MCF 10A (cell line): Measurements from ENCODE around the gene PPFIBP1. TPM values are rescaled to one million over a fixed set of nuclear protein-coding genes. Genes with fewer than 3 reads are reported as not detected.

ENCODE experiments used
- BruUV-seq: library from RNA; stranded (reverse); fragments of 400-500 nt; replicated peaks from 2 replicates; lab custom pipeline; 2021; lab: Mats Ljungman, UMichigan
- CTCF ChIA-PET: fragments of 300-600 bp; sonication (Branson Sonifier 250); formaldehyde crosslinking; extraction: SDS; loops from one replicate; lab custom pipeline; 2021; ENCODE audit warnings: antibody characterized with exemption, inconsistent platforms; lab: Yijun Ruan, JAX
- POLR2A ChIA-PET: fragments of 300-600, 350-650 bp; sonication (Branson Sonifier 250); formaldehyde crosslinking; extraction: SDS; loops from one replicate; lab custom pipeline; 2020; ENCODE audit warnings: antibody characterized with exemption, inconsistent platforms; lab: Yijun Ruan, JAX
- DNase-seq: peaks from one replicate; pipeline ENCODE4 v3.0.0-alpha.2; 2018; ENCODE audit not compliant: unreplicated experiment
- H3K27ac Mint-ChIP-seq: one replicate; pipeline ENCODE4 v1.8.0; 2022; ENCODE audit warnings: mild to moderate bottlenecking, low read depth, mixed read lengths; ENCODE audit not compliant: unreplicated experiment
- H3K27me3 Mint-ChIP-seq: one replicate; pipeline ENCODE4 v1.8.0; 2022; ENCODE audit warnings: mixed read lengths; ENCODE audit not compliant: insufficient read depth, unreplicated experiment
- H3K36me3 Mint-ChIP-seq: one replicate; pipeline ENCODE4 v1.8.0; 2022; ENCODE audit warnings: mild to moderate bottlenecking, moderate library complexity, mixed read lengths; ENCODE audit not compliant: insufficient read depth, unreplicated experiment
- H3K4me1 Mint-ChIP-seq: one replicate; pipeline ENCODE4 v1.8.0; 2022; ENCODE audit warnings: mixed read lengths; ENCODE audit not compliant: insufficient read depth, unreplicated experiment
- H3K4me3 Mint-ChIP-seq: one replicate; pipeline ENCODE4 v1.8.0; 2022; ENCODE audit warnings: mild to moderate bottlenecking, moderate library complexity, mixed read lengths; ENCODE audit not compliant: unreplicated experiment
- H3K9me3 Mint-ChIP-seq: one replicate; pipeline ENCODE4 v1.8.0; 2022; ENCODE audit warnings: mixed read lengths; ENCODE audit not compliant: unreplicated experiment
- CTCF ChIP-seq: fragments of 200-600 bp; IDR thresholded peaks from one replicate; pipeline ENCODE4 v1.8.0; 2022; ENCODE audit warnings: antibody characterized with exemption, mild to moderate bottlenecking; ENCODE audit not compliant: unreplicated experiment
- intact Hi-C: fragments of 100-400 bp; cut with micrococcal nuclease; formaldehyde crosslinking; loops from 2 replicates; pipeline ENCODE4 v1.14.1; 2022
- total RNA-seq: library from RNA; stranded (reverse); gene quantifications from 2 replicates; pipeline ENCODE4 v1.2.3, GENCODE V29; 2022

PPFIBP1 gene
- total RNA-seq, 1 experiment from 2014 or later, result 82.6 TPM

- POLR2A ChIA-PET, result interaction anchor here (2.9 to 8.9 kb wide), 6 partner anchors 9 to 41 kb away, joined by 18 to 97 read pairs (median 48); partner anchors contain the start of gene PPFIBP1
Measured at GRCh38 chr12:27552235-27552634, 28.2 kb downstream of the PPFIBP1 start.

GRCh38 chr12:27552886-27553560, 29.0 kb downstream of the PPFIBP1 start:
- no TSS peak for BruUV-seq
- TF ChIP-seq CTCF, result no peak
- H3K9me3 Mint-ChIP-seq, result no peaks in the 10 kb centered on the region
- POLR2A ChIA-PET, result interaction anchor here (4.3 to 8.9 kb wide), 3 partner anchors 12 to 29 kb away, joined by 34 to 97 read pairs (median 74); partner anchors contain the start of gene PPFIBP1
- H3K4me3 Mint-ChIP-seq, result no peak overlapping the region
- intact Hi-C loops, result no loop called here
- CTCF ChIA-PET, result interaction anchor here (0.5 to 1.1 kb wide), 3 partner anchors 11 to 229 kb away, joined by 3 to 4 read pairs (median 3); no protein-coding TSS in a partner anchor
- no peak for DNase-seq
- H3K36me3 Mint-ChIP-seq, result peaks cover 5% of the 10 kb centered on the region
- H3K27me3 Mint-ChIP-seq, result no peaks in the 10 kb centered on the region
- H3K27ac Mint-ChIP-seq, result no peak overlapping the region
- H3K4me1 Mint-ChIP-seq, result peaks cover 50% of the 10 kb centered on the region

More at GRCh38 chr12:27552235-27552634, 28.2 kb downstream of the PPFIBP1 start:
- Mint-ChIP-seq H3K27me3 (no peaks in the 10 kb centered on the region), H3K27ac (no peak overlapping the region), H3K4me1 (peaks cover 53% of the 10 kb centered on the region), H3K36me3 (peaks cover 5% of the 10 kb centered on the region), H3K4me3 (no peak overlapping the region), H3K9me3 (no peaks in the 10 kb centered on the region)
- no peak for DNase-seq
- intact Hi-C loops, result no loop called here
- TF ChIP-seq CTCF, result no peak
- no TSS peak for BruUV-seq
- CTCF ChIA-PET, result interaction anchor here (0.8 kb wide), 1 partner anchor 10 kb away, joined by 3 read pairs; no protein-coding TSS in a partner anchor

GRCh38 chr12:27553941-27554340, 29.9 kb downstream of the PPFIBP1 start:
- CTCF ChIA-PET, result interaction anchor here (1.0 to 1.3 kb wide), 3 partner anchors 12 to 129 kb away, joined by 3 to 4 read pairs (median 4); no protein-coding TSS in a partner anchor
- no peak for TF ChIP-seq CTCF
- no peak for DNase-seq
- Mint-ChIP-seq H3K27me3 (no peaks in the 10 kb centered on the region), H3K36me3 (peaks cover 5% of the 10 kb centered on the region), H3K27ac (peak overlapping the region; percentile 90), H3K4me1 (peaks cover 41% of the 10 kb centered on the region), H3K9me3 (no peaks in the 10 kb centered on the region), H3K4me3 (no peak overlapping the region)
- POLR2A ChIA-PET, result interaction anchor here (0.6 to 8.9 kb wide), 9 partner anchors 11 to 219 kb away, joined by 3 to 97 read pairs (median 15); partner anchors contain the start of gene PPFIBP1
- intact Hi-C loops, result no loop called here
- BruUV-seq, result no TSS peak
